ENCODE results near the gene TXNDC11.

DNA sequence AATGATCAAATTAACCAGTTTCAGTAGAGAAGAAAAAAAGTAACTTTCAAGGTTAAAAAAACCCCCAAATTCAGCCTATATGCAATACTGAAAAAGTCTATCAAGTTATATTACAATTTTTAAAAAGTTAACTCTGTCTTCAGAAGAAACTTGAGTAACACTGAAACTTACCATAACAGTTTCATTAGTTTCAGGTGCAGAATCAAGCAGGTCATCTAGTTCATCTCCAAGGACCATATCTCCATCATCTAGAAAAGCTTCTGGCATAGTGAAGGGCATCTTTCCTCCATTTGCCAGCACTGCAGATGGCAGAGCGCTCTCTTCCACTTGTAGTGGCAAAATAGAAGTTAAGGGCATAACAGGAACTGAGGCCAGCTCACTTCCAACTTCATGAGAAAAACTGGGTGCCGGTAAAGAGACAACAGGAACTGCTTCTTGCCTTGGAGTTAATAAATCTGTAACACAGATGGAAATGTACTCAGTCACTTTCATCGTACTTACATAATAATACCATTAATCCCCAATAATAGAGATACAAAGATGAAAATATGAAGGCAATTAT is 31.5 kb upstream of the TXNDC11 start:
- TF ChIP-seq, protein P1, sequence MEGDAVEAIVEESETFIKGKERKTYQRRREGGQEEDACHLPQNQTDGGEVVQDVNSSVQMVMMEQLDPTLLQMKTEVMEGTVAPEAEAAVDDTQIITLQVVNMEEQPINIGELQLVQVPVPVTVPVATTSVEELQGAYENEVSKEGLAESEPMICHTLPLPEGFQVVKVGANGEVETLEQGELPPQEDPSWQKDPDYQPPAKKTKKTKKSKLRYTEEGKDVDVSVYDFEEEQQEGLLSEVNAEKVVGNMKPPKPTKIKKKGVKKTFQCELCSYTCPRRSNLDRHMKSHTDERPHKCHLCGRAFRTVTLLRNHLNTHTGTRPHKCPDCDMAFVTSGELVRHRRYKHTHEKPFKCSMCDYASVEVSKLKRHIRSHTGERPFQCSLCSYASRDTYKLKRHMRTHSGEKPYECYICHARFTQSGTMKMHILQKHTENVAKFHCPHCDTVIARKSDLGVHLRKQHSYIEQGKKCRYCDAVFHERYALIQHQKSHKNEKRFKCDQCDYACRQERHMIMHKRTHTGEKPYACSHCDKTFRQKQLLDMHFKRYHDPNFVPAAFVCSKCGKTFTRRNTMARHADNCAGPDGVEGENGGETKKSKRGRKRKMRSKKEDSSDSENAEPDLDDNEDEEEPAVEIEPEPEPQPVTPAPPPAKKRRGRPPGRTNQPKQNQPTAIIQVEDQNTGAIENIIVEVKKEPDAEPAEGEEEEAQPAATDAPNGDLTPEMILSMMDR (IDR thresholded peaks at IDR 0.05): no peak
- no peak for TF ChIP-seq POLR2A (IDR thresholded peaks at IDR 0.05)
- TF ChIP-seq POLR2AphosphoS5 (IDR thresholded peaks at IDR 0.05; ENCODE audit: insufficient read depth in 1 of 2, low read depth in 1 of 2): no peak

Measured in vagina (tissue), 2 donors.